Skeletal muscle satellite cell (primary cell): ENCODE measurements around the gene ARMC2.

Experiments used
- H3K27me3 ChIP-seq: 2 replicates; pipeline ENCODE4 v1.7.0; 2013; ENCODE audit warnings: low read length; ENCODE audit not compliant: control insufficient read depth, insufficient read depth
- H3K36me3 ChIP-seq: 2 replicates; pipeline ENCODE4 v1.7.0; 2013; ENCODE audit warnings: mild to moderate bottlenecking, control low read depth, low read length; ENCODE audit not compliant: insufficient read depth
- H3K4me1 ChIP-seq: 2 replicates; pipeline ENCODE4 v1.7.0; 2013; ENCODE audit warnings: low read length; ENCODE audit not compliant: control insufficient read depth, insufficient read depth
- H3K4me2 ChIP-seq: 2 replicates; pipeline ENCODE4 v1.7.0; 2013; ENCODE audit warnings: mild to moderate bottlenecking, low read length
- H3K4me3 ChIP-seq: 2 replicates; pipeline ENCODE4 v1.7.0; 2013; ENCODE audit warnings: low read length
- H3K9ac ChIP-seq: 2 replicates; pipeline ENCODE4 v1.7.0; 2013; ENCODE audit warnings: mild to moderate bottlenecking, low read depth, low read length, moderate library complexity
- H3K9me3 ChIP-seq: replicated peaks from 2 replicates; pipeline ENCODE4 v1.7.0; 2013; ENCODE audit warnings: mild to moderate bottlenecking, control low read depth, low read length

Gene ARMC2

DNA sequence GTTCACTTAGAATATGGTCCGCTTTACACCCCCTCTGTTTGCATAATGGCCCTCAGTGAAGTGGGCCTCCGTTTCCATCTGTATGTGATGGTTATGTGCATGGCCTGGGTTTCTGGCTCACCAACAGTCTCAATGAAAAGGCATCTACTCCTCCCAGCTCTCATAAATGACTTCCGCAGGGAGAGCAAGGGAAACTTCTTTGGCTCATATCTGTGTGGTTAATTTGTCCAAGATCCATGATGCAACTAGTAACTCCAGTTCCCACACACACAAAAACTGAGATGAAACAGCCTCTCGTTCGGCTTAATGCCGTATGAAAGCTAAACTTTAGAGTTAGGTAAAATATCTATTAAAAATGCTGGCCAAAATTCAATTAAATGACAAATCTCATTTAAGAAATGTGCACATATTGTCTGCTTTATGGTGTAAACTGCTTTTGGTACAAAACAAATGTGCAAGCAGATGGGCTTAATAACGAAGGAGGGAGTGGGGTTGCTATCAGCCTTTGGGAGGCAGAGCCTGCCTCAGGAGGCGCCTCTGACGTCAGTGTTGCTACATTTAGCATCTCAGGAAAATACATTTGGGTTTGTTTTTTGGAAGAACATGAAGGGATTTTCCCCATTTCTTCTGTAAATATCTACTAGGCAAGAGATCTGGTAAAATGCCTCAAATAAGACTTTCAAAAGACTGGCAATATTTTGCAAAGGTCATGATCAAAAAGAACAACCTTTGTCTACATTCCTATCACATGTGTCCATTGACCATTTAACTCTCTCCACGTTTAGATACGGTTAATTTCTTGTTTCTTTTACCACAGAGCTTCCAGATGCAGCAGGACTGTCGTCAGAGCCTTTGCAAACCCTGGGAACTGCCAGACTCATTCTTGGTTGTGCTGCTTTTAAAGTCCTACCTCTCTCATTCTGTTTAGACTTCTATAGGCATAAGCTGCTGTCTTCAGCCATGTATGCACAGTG is 96.8 kb downstream of the ARMC2 start:
- Histone ChIP-seq H3K4me2 (peak overlapping the region; percentile 69), H3K36me3 (no peaks in the 10 kb centered on the region), H3K27me3 (no peaks in the 10 kb centered on the region), H3K4me1 (peaks cover 54% of the 10 kb centered on the region), H3K4me3 (peak overlapping the region; percentile 41), H3K9me3 (no peaks in the 10 kb centered on the region), H3K9ac (peak overlapping the region; percentile 78)

GRCh38 chr6:108945681-108946159 is 97.5 kb downstream of the ARMC2 start:
- peak overlapping the region; percentile 78 for H3K9ac ChIP-seq

DNA sequence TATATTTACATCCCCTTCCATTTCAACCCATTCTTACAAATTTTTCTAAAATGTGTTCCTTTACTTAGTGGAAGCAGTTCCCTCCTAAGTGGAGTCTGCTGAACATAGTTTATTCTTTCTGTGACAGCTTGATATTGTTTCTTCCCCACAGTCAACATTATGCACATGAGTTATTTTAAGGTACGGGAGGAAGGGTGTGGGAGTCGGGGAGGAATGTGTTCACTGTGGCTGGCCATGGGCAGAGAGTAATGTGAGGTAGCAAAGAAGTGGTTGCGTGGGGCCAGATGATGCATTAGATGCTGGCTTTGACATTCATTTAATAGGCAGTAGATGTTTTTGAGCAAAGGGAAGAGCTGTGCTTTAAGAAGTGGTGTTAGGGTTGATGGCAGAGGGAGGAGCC is 98.5 kb downstream of the ARMC2 start:
- Histone ChIP-seq H3K4me2 (peak overlapping the region; percentile 69), H3K4me3 (peak overlapping the region; percentile 21), H3K9me3 (no peaks in the 10 kb centered on the region), H3K27me3 (no peaks in the 10 kb centered on the region), H3K4me1 (peaks cover 62% of the 10 kb centered on the region), H3K9ac (peak overlapping the region; percentile 78), H3K36me3 (no peaks in the 10 kb centered on the region)

More at GRCh38 chr6:108945681-108946159, 97.5 kb downstream of the ARMC2 start:
- Histone ChIP-seq H3K4me3 (peak overlapping the region; percentile 17), H3K27me3 (no peaks in the 10 kb centered on the region), H3K36me3 (no peaks in the 10 kb centered on the region), H3K4me2 (peak overlapping the region; percentile 69), H3K9me3 (no peaks in the 10 kb centered on the region), H3K4me1 (peaks cover 54% of the 10 kb centered on the region)

- no peaks in the 10 kb centered on the region for H3K36me3 ChIP-seq
Observed at GRCh38 chr6:108947114-108947854, 99.1 kb downstream of the ARMC2 start.

DNA sequence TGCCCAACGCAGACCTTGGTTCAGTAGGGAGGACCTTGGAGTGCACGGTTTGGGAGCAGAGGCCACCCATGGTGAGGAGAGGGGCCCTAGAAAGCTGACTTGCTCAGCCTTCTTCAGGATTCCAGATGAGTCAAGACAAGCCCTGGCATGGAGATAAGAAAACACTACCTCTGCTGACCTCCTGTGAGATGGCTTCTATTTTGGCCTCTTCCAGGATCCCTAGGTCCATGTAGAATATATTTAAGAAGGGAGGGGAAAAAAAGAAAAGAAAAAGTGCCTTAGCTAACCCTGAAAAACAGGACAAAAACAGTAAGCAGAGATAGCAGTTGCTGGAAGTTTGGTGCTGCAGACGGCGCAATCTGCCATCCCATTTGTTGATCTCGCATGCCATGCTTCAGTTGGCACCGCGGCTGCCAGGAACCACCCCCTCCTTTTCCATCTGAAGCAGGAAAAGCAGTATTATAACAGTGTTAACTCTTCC is 100.0 kb downstream of the ARMC2 start:
- peak overlapping the region; percentile 64 for H3K4me2 ChIP-seq

More at GRCh38 chr6:108947114-108947854, 99.1 kb downstream of the ARMC2 start:
- Histone ChIP-seq H3K4me2 (peak overlapping the region; percentile 69), H3K9ac (peak overlapping the region; percentile 78), H3K9me3 (no peaks in the 10 kb centered on the region), H3K4me1 (peaks cover 63% of the 10 kb centered on the region), H3K27me3 (no peaks in the 10 kb centered on the region), H3K4me3 (peak overlapping the region; percentile 21)

DNA sequence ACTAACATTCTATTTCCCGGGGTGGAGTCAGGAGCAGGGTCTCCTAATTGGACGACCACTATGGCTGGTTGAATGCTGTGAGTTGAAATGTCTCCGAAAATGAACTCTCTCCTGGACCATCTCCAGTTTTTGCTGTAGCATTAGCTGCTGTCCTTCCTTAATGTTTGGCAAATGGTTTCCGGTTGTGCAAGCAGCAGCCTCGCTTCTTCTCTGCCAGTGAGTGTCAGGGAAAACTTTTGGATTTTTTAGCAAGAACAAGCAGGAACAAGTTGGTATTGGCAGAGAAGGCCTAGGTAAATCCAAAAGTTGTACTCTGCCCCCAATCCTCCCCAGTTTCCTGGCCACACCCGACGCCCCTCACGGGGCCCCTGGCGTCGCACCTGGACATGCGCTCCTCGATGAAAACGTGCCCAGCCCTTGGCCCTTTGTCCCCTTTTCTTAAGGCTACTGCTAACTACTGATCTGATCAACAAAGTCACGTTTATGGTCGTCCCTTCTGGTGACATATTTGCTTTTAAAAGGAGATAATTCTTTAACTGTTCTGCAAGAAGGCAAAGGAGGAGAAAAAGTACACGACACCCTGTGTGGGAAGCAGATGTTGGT is 103.2 kb downstream of the ARMC2 start:
- Histone ChIP-seq H3K9me3 (no peaks in the 10 kb centered on the region), H3K27me3 (no peaks in the 10 kb centered on the region), H3K36me3 (no peaks in the 10 kb centered on the region), H3K4me2 (no peak overlapping the region), H3K9ac (no peak overlapping the region), H3K4me1 (peaks cover 53% of the 10 kb centered on the region), H3K4me3 (no peak overlapping the region)

More for the DNA sequence above, 100.0 kb downstream of the ARMC2 start:
- Histone ChIP-seq H3K9ac (peak overlapping the region; percentile 57), H3K9me3 (no peaks in the 10 kb centered on the region), H3K4me1 (peaks cover 72% of the 10 kb centered on the region), H3K27me3 (no peaks in the 10 kb centered on the region), H3K36me3 (no peaks in the 10 kb centered on the region), H3K4me3 (no peak overlapping the region)

- H3K9ac ChIP-seq: peak overlapping the region; percentile 14
- H3K4me2 ChIP-seq: peak overlapping the region; percentile 61
- no peaks in the 10 kb centered on the region for H3K9me3 ChIP-seq
- H3K36me3 ChIP-seq: no peaks in the 10 kb centered on the region
- H3K27me3 ChIP-seq: no peaks in the 10 kb centered on the region
- H3K4me1 ChIP-seq: peaks cover 38% of the 10 kb centered on the region
- H3K4me3 ChIP-seq: no peak overlapping the region
Observed at GRCh38 chr6:108952776-108953486, 104.7 kb downstream of the ARMC2 start.

- Histone ChIP-seq H3K9ac (no peak overlapping the region), H3K4me3 (no peak overlapping the region), H3K36me3 (no peaks in the 10 kb centered on the region), H3K27me3 (no peaks in the 10 kb centered on the region), H3K4me2 (no peak overlapping the region), H3K4me1 (peaks cover 31% of the 10 kb centered on the region), H3K9me3 (no peaks in the 10 kb centered on the region)
Observed at GRCh38 chr6:108953681-108954080, 105.5 kb downstream of the ARMC2 start.

- Histone ChIP-seq H3K36me3 (no peaks in the 10 kb centered on the region), H3K27me3 (no peaks in the 10 kb centered on the region), H3K9me3 (no peaks in the 10 kb centered on the region), H3K4me1 (peaks cover 26% of the 10 kb centered on the region), H3K4me2 (no peak overlapping the region), H3K4me3 (no peak overlapping the region), H3K9ac (no peak overlapping the region)
Observed at GRCh38 chr6:108955329-108955949, 107.2 kb downstream of the ARMC2 start.

- no peaks in the 10 kb centered on the region for H3K36me3 ChIP-seq
- H3K4me3 ChIP-seq: no peak overlapping the region
Observed at GRCh38 chr6:108957221-108957620, 109.0 kb downstream of the ARMC2 start.

More at GRCh38 chr6:108957221-108957620, 109.0 kb downstream of the ARMC2 start:
- Histone ChIP-seq H3K27me3 (no peaks in the 10 kb centered on the region), H3K4me2 (no peak overlapping the region), H3K9me3 (no peaks in the 10 kb centered on the region), H3K4me1 (peaks cover 17% of the 10 kb centered on the region), H3K9ac (no peak overlapping the region)
